ENCODE data around the gene TST. TPM values are rescaled to one million over a fixed set of nuclear protein-coding genes. Genes with fewer than 3 reads are reported as not detected.
"Not testable (repeated sequence)": the region's sequence is repeated elsewhere in the genome, so short reads cannot be mapped to it uniquely, and the experiment has no call there.

The TST gene
- total RNA-seq, 1 experiment from 2014 or later: 58.2 TPM

DNA sequence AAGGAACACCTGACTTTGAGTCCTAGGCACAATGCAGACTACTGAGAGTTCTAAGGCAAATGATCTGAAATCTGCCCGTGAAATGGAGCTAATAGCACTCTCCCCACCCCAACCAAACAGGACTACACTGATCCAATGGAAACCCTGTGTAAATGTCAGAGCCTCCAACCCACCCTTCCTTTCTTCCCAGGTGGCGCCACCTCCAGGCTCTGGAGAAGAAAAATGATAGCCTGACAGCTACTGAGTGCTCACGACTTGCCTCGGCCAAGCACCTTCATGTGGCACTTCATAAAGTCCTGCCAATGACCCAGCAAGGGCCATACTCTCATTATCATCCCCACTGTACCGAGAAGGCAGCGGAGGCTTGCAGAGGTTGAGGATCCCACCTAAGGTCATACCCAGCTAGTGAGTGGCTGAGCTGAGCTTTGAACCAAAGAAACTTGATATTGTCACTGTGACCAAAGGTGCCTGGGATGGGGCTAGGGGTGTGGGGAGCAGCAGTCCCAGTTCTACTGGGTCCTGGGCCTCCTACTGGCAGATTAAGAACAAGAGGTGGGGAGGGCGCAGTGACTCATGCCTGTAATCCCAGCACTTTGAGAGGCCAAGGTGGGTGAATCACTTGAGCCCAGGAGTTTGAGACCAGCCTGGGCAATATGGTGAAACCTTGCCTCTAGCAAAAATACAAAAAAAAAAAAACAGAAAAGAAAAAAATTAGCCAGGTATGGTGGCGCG, 20.5 kb downstream of the TST start:
- DNase-seq (ENCODE audit: low spot score): no peak
- in situ Hi-C loops (cut with HindIII; ENCODE audit: low sequenced_read_pairs): no loop called here

DNA sequence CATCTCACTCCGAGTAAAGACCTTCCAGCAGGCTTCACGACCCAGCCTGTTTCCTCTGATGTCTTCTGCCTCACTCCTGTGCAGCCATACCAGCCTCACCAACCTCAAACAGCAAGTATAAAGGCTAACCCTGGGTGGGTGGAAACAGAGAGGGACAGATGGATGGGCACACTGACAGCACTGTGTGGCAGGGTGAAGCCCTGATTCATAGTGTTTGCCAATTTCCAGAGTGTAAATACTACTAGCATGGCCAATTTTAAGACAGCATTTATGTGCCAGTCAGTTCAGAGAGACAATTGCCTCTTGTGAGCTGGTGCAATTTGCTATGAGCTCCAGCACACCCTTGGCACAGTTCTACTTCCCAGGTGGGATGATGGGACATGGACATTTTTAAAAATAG, 21.5 kb downstream of the TST start:
- in situ Hi-C loops (cut with HindIII; ENCODE audit: low sequenced_read_pairs): no loop called here
- DNase-seq (ENCODE audit: low spot score): no peak

DNA sequence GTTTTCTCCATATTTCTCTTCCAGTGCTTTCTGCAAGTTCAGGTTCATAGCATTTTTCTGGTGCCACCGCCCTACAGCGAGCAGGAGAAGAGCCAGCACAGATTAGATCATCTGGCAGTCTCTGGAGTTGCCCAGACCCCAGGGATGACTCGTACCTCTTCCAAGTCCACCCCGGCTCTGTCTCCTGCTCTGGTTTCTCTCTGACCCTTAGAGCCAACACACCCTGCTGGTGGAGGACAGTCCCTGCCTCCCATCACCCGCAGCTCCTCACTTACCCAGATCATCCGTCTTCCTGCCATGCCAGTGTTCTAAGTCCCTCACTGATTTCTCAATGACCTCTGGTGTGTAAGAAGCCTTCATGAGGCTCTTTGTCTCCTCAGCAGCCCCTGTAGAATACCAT, 28.0 kb downstream of the TST start:
- no peak for DNase-seq (ENCODE audit: low spot score)
- in situ Hi-C loops (cut with HindIII; ENCODE audit: low sequenced_read_pairs): no loop called here

DNA sequence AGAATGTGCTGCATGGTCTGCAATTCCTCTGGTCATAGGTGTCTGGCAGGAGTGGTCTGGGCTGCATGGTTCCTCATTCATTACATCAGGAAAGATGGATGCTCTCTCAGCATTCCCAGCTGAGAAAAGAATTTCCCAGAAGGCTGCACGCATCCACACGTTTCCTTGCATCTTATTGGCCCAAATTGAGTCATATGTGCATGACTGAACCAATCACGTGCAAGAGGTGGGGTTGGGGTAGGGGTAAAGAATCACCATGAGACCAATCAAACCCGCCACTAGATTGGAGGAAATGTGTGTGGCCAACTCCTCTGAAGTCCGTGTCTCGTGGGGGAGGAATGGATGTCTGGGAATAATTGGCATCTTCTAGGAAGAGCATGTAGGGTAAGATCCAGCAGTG, 28.8 kb downstream of the TST start:
- no peak for DNase-seq (ENCODE audit: low spot score)
- in situ Hi-C loops (cut with HindIII; ENCODE audit: low sequenced_read_pairs): no loop called here

DNA sequence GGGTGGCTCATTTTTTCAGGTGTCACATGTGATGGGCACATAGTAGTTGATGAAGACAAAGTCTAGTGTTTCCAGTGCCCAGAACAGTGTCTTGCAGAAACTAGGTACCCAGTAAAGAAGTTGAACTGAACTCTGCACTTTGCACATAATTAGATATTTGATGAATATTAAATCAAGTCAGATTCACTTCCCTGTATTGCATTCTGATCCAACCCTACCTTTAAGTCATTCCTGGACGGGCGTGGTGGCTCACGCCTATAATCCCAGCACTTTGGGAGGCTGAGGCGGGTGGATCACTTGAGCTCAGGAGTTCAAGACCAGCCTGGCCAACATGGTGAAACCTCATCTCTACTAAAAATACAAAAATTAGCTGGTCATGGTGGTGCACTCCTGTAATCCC, 30.2 kb downstream of the TST start:
- in situ Hi-C loops (cut with HindIII; ENCODE audit: low sequenced_read_pairs); DNase-seq (ENCODE audit: low spot score): not testable (repeated sequence)

DNA sequence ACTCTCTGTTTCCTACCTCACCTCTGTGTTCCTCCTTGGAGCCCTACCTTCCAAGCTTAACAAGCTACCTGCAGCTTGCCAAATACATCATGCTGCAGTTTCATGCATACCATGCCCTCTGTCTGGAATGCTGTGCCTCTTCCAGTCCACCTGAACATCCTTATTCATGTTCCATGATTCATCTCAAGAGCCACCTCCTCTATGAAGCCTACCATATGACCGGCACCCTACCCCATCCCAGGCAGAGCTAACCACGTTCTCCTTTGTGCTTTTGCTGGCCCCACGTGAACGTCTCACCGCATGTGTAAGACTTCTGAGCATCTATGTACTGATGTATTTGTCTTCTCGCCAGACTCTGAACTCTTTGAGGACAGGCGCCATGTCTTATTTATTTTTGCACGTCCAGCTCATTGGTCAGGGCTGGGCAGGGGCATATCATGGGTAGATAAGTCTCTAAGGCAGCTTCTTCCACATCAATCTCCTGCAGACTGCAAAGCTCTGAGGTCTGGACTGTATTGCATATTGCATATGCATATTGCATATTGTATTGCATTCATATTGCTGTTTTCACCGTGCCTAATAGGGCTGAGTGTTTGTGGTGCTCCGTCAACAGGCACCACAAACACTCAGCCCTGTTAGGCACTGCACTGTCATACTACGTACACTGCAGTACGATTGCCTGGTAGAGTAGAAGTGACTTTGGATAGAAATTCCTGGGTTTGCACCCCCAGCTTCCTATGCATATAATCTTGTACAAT, 31.0 kb downstream of the TST start:
- no peak for DNase-seq (ENCODE audit: low spot score)
- in situ Hi-C loops (cut with HindIII; ENCODE audit: low sequenced_read_pairs): no loop called here

DNA sequence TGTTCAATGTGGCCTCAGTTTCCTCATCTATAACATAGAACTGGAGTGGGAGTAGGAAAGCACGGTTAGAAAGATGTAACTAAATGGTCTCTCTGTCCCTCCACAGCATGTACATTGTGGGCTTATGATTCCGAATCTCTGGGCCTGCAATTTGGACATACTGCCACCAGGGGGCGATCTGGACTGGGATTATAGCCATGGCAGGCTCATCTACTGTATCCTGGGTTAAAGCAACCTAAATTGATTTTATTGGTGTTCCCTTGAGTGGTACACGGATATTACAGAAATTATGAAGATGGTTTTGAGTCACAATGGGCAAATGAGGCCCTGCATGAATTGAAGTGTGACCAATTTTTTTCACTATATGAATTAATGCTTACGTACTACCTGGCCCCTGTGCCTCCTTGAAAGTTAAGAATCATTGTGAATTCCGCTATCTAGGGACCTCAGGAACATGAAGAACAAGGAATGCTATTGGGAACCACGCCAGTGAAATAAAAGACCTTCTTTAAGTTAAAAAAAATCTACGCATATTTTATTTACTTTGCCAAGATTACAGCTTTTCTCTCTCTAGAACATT, 32.9 kb downstream of the TST start:
- in situ Hi-C loops (cut with HindIII; ENCODE audit: low sequenced_read_pairs): no loop called here
- DNase-seq (ENCODE audit: low spot score): no peak

DNA sequence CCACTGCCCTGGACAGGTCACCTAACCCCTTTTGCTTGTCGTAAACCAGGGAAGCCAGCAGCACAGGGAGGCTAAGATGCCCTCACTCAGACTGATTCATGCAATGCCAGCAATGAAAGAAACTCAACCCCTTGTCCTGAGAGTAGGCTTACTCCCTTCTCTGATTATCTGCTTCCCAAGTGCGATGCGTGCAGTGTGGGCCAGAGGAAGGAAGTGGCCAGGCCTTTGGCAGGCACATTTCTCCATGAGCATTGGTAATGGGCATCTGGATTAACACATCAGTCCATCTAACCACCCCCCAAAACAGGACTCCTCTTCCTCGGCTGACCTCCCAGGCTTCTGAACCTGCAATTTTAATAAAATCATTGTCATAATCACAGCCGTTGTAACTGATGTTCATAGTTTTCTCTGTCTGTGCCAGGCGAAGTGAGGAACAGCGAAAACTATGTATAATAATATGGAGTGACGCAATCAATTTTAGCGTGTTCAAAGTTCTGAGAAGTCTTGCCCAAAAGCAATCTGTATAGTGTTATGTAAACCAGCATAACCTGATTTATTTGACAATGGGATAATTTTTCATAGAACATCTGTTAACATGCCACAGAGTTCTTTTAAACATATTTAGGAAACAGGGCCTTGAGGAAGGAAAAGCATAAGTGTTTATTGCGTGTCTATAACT, 33.9 kb downstream of the TST start:
- in situ Hi-C loops (cut with HindIII; ENCODE audit: low sequenced_read_pairs): no loop called here
- DNase-seq (ENCODE audit: low spot score): no peak

DNA sequence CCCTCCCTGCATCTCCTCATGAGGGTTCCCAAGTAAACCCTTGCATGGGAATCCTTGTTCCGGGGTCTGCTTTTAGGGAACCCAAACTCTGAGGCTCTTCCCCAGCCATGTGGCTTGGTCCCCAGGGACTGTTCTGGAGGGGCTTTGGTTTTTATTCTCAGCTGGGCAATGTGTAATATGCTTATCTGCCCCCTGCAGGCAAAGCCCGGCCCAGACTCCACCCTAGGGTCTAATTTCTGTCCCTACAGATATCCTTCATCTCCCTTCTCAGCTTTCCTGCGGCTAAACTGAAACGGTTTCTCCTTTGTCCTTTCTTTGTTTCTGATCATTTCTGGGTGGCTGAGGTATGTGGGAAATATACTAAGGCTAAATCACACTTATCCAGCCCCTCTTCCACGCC, 37.1 kb downstream of the TST start:
- DNase-seq (ENCODE audit: low spot score): no peak
- in situ Hi-C loops (cut with HindIII; ENCODE audit: low sequenced_read_pairs): no loop called here

DNA sequence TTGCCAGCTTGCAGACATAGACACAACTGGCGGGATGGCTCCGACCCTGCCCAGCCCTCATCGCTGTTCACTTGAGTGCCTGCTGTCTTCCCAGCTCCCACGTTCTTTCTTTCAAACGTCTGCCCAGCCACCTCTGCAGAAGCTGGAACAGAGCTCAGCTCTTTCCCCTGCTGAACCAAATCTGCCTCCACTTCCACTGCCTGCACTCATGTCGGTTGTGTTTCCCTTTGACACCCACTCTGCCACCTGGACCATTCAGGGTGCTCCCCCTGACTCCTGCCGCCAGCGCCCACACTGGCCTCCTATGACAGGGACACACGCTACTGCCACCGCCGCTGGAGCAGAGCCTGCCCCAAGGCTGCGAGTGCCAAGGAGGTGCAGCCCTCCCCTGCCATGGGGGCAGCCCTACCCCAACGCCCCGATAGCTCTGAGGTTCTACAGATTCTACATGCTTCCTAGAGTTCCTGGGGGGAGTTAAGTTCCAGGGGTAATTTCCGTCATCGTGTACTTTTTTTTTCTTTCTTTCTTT, 37.9 kb downstream of the TST start:
- in situ Hi-C loops (cut with HindIII; ENCODE audit: low sequenced_read_pairs): no loop called here
- DNase-seq (ENCODE audit: low spot score): no peak

DNA sequence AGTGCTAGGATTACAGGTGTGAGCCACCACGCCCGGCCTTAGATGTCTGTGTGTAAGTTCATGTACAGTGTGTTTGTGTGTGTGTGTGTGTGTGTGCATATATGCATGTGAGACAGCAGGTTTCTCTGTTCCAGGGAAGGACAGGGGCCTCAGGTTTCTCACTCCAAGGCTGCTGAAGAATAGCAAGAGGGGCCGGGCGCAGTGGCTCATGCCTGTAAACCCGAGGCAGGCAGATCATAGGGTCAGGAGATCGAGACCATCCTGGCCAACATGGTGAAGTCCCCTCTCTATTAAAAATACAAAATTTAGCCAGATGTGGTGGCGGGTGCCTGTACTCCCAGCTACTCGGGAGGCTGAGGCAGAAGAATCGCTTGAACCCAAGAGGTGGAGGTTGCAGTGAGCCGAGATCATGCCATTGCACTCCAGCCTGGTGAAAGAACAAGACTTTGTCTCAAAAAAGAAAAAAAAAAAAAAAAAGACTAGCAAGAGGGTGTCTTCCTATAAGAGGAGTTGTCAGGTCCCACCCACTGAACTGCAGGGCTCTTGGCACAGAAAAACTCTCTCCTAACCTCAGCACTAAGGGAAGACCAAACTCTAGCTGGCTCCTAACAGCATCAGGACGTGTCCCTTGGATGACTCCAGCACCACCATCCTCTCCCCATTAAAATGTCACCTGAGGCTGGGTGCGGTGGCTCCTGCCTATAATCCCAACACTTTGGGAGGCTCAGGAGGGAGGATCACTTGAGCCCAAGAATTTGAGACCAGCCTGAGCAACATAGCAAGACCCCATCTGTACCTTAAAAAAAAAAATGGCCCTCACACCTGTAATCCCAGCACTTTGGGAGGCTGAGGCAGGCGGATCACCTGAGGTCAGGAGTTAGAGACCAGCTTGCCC, 40.0 kb downstream of the TST start:
- in situ Hi-C loops (cut with HindIII; ENCODE audit: low sequenced_read_pairs): no loop called here
- DNase-seq (ENCODE audit: low spot score): no peak

DNA sequence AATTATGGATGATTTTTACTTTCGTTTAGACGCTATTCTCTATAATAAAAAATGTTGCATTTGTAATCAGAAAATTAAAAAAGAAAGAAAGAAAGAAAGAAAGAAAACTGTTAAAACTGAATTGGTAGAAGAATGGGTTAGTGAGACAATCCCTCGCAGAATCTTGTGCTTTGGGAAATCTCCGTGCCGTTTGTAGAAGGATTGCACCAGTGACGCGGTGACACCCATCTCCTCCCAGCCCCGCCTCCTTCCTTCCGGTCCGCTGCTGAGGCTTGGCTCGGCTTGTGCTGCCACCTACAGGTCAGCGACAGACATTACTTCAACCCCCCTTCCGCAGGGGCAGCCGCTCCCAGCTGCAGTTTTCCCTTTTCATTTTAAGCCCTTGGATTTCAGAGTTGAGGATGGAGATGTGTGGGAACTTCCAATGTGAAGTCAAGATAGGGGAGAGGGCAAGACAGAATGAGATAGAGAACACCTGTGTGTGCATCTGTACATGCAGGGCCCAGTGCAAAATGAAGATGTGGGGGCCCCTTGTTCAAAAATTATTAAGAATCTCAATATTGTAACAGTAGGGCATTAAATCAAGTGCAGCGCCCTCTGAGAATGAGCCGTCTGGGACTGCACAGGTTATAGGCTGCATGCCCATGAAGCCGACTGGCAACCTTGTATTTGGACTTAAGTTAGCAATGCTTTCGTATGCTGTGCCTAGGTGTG, 41.1 kb downstream of the TST start:
- DNase-seq (ENCODE audit: low spot score): peak; percentile 82
- in situ Hi-C loops (cut with HindIII; ENCODE audit: low sequenced_read_pairs): no loop called here

DNA sequence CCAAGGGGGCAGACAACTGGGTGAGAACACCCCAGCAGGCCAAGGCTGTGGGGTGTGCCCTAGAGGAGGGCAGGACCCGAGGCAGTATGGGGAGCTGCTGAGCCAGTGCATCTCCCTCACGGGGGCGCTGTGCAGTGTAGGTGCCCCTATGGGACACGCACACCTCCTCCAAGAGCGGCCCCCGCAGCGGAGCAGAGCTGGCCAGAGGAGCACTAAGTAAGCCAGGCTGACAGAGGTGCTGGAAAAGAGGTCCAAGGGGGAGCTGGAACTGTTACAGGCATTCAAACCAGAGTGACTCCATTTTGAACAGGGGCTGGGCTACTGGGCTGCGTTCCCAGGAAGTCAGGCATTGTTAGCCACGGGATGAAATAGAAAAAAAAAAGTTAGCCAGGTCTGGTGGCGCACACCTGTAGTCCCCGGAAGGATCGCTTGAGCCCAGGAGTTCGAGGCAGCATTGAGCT, 41.8 kb downstream of the TST start:
- in situ Hi-C loops (cut with HindIII; ENCODE audit: low sequenced_read_pairs): no loop called here
- DNase-seq (ENCODE audit: low spot score): peak; percentile 19

DNA sequence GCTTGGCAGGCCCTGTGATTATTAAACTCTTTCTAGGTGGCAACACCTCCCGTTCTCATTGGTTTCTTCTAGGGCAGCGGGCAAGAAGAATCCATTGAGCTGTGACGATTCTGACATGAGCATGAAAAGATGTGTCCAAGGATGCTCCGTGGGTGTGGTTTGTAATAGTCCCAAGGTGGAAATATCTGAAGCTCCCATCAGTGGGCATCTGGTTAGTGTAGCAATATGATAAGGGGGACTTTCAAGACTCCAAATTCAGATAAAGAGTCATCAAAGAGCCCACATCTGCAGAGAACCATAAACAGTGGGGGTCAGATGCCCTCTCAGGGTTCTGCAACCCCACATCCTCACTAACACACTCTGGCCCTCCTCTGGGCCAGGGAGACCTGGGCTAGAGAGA, 42.6 kb downstream of the TST start:
- in situ Hi-C loops (cut with HindIII; ENCODE audit: low sequenced_read_pairs): no loop called here
- DNase-seq (ENCODE audit: low spot score): no peak

DNA sequence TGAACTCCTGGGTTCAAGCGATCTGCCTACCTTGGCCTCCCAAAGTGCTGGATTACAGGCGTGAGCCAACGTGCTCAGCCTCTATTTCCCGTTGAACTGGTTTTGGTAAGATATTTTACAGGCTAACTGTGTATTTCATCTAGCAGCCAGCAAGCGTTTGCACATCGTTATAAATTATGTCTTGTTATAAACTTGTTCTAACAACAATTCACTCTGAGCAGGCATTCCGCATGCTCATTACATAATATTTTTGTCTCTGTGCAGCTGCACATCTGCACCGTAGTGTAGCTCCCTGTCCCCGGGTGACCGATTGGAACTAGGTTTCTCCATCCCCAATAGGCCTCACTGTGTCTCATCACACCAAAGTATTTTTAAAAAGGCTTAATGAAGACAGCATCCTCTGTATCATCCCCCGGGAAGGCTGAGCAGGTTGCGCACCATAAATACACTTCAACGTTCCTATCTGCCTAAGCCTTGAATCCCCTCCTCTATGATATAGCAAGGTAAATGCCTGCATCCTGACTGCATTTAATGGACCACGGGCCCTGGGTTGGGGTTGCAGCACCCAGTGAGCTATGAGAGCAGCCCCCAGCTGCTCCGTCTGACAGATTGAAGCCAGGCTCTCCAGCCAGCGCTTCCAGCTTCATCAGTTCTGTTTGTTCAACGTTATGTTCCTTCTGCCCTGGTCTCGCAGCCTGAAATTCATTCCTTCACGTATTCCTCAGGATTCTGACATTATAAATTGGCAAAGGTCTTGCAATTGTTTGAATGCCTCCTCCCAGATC, 47.7 kb downstream of the TST start:
- in situ Hi-C loops (cut with HindIII; ENCODE audit: low sequenced_read_pairs): no loop called here
- DNase-seq (ENCODE audit: low spot score): no peak

DNA sequence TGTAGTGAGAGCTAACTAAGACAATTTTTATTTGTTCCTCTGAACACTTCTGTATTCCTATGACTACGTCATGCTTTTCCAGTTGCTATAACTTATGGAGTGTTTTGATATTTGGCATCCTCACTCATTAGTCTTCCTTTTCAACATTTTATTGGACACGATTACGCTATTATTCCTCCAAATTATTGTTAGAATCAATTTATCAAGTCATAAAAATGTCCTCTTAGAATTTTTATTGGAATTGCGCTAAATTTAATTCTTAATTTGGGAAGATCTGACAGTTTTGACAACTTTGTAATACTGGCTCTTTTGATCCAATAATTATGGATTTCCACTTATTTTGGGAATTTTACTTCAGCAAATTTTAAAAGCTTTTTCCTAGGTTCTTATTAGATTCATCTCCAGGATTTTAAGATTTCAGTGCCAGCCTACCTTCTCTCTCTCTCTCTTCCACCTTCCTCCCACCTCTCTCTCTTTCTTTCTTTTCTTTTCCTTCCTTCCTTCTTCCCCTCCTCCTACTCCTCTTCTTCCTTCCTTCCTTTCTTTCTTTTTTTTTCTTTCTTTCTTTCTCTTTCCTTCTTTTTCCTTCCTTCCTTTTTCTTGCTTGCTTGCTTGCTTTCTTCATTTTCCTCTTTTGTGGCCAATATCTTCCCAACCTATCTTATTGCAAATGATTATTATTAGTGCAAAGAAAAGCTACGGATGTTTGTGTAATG, 50.8 kb downstream of the TST start:
- no peak for DNase-seq (ENCODE audit: low spot score)
- in situ Hi-C loops (cut with HindIII; ENCODE audit: low sequenced_read_pairs): no loop called here

Data from G401 (cell line).